Measurements from ENCODE around the gene MKX. TPM values are rescaled to one million over a fixed set of nuclear protein-coding genes. Genes with fewer than 3 reads are reported as not detected.
A peak's percentile ranks its signal among the peaks of the same experiment; 100 is the strongest.

Gene MKX
- total and polyA plus RNA-seq, 2 experiments from 2014 or later, result 36.2 to 44.1 TPM

- Histone ChIP-seq H3K36me3 (ENCODE audit: low read depth) (peaks cover 22% of the 10 kb centered on the region), H3K79me2 (ENCODE audit: insufficient read depth) (peaks cover 21% of the 10 kb centered on the region), H3K9me3 (ENCODE audit: low read depth) (no peaks in the 10 kb centered on the region), H4K20me1 (ENCODE audit: insufficient read depth) (no peaks in the 10 kb centered on the region), H3F3A (ENCODE audit: insufficient read depth) (peaks cover 32% of the 10 kb centered on the region), H3K27ac (no peak overlapping the region), H3K4me3 (no peak overlapping the region), H3K4me2 (ENCODE audit: unreplicated experiment) (no peak overlapping the region), H3K27me3 (replicated peaks; ENCODE audit: insufficient read depth) (no peaks in the 10 kb centered on the region), H3K9me2 (ENCODE audit: insufficient read depth) (no peaks in the 10 kb centered on the region), H3K4me1 (ENCODE audit: insufficient read depth) (peaks cover 47% of the 10 kb centered on the region), H2AFZ (no peak overlapping the region), H3K9ac (no peak overlapping the region)
- no peak for DNase-seq
- in situ Hi-C loops (cut with MboI), result no loop called here
- TF ChIP-seq EZH2phosphoT487 (IDR thresholded peaks at IDR 0.05; ENCODE audit: insufficient read depth, low read depth), result no peak
- no peak for TF ChIP-seq EZH2 (IDR thresholded peaks at IDR 0.05; ENCODE audit: insufficient read depth, poor library complexity, severe bottlenecking)
- 81 to 87% methylated on average over 3 of the region's 3 CpGs for WGBS, 2 experiments (ENCODE audit: low coverage in 1 of 2, low lambda C conversion rate in 2 of 2, missing lambda C conversion rate in 2 of 2)
Observed at GRCh38 chr10:27717224-27717623, 28.4 kb downstream of the MKX start.

- 65 to 68% methylated on average over 5 of the region's 5 CpGs for WGBS, 2 experiments (ENCODE audit: low coverage in 1 of 2, low lambda C conversion rate in 2 of 2, missing lambda C conversion rate in 2 of 2)
- Histone ChIP-seq H3K4me3 (no peak overlapping the region), H3K9ac (no peak overlapping the region), H3K9me3 (ENCODE audit: low read depth) (no peaks in the 10 kb centered on the region), H3K36me3 (ENCODE audit: low read depth) (peaks cover 21% of the 10 kb centered on the region), H3K4me1 (ENCODE audit: insufficient read depth) (peaks cover 44% of the 10 kb centered on the region), H4K20me1 (ENCODE audit: insufficient read depth) (no peaks in the 10 kb centered on the region), H3K27me3 (replicated peaks; ENCODE audit: insufficient read depth) (no peaks in the 10 kb centered on the region), H3K27ac (no peak overlapping the region), H3F3A (ENCODE audit: insufficient read depth) (peaks cover 27% of the 10 kb centered on the region), H3K4me2 (ENCODE audit: unreplicated experiment) (peak overlapping the region; percentile 2), H2AFZ (no peak overlapping the region), H3K79me2 (ENCODE audit: insufficient read depth) (peaks cover 19% of the 10 kb centered on the region), H3K9me2 (ENCODE audit: insufficient read depth) (no peaks in the 10 kb centered on the region)
- in situ Hi-C loops (cut with MboI), result no loop called here
- no peak for DNase-seq
- TF ChIP-seq EZH2phosphoT487 (IDR thresholded peaks at IDR 0.05; ENCODE audit: insufficient read depth, low read depth) (no peak), EZH2 (IDR thresholded peaks at IDR 0.05; ENCODE audit: insufficient read depth, poor library complexity, severe bottlenecking) (no peak)
Observed at GRCh38 chr10:27716521-27716920, 29.1 kb downstream of the MKX start.

- Histone ChIP-seq H2AFZ (no peak overlapping the region), H3K9me2 (ENCODE audit: insufficient read depth) (no peaks in the 10 kb centered on the region), H4K20me1 (ENCODE audit: insufficient read depth) (no peaks in the 10 kb centered on the region), H3K27me3 (replicated peaks; ENCODE audit: insufficient read depth) (no peaks in the 10 kb centered on the region), H3K4me1 (ENCODE audit: insufficient read depth) (peaks cover 45% of the 10 kb centered on the region), H3K36me3 (ENCODE audit: low read depth) (peaks cover 13% of the 10 kb centered on the region; the same call in 1 of the 2 replicates), H3K79me2 (ENCODE audit: insufficient read depth) (peaks cover 12% of the 10 kb centered on the region; the same call in 1 of the 2 replicates), H3K4me3 (no peak overlapping the region), H3F3A (ENCODE audit: insufficient read depth) (peaks cover 22% of the 10 kb centered on the region), H3K9me3 (ENCODE audit: low read depth) (no peaks in the 10 kb centered on the region), H3K9ac (no peak overlapping the region), H3K27ac (peak overlapping the region; percentile 67; the same call in 1 of the 2 replicates), H3K4me2 (ENCODE audit: unreplicated experiment) (peak overlapping the region; percentile 94)
- 93 to 94% methylated on average over 3 of the region's 3 CpGs for WGBS, 2 experiments (ENCODE audit: low coverage in 1 of 2, low lambda C conversion rate in 2 of 2, missing lambda C conversion rate in 2 of 2)
- no peak for TF ChIP-seq EZH2 (IDR thresholded peaks at IDR 0.05; ENCODE audit: insufficient read depth, poor library complexity, severe bottlenecking)
- TF ChIP-seq EZH2phosphoT487 (IDR thresholded peaks at IDR 0.05; ENCODE audit: insufficient read depth, low read depth), result no peak
- DNase-seq, result no peak
- in situ Hi-C loops (cut with MboI), result no loop called here
Observed at GRCh38 chr10:27715505-27715904, 30.1 kb downstream of the MKX start.

GRCh38 chr10:27714349-27714748, 31.3 kb downstream of the MKX start:
- H2AFZ ChIP-seq, result peak overlapping the region; percentile 49
- peaks cover 42% of the 10 kb centered on the region for H3K4me1 ChIP-seq (ENCODE audit: insufficient read depth)
- peaks cover 22% of the 10 kb centered on the region for H3F3A ChIP-seq (ENCODE audit: insufficient read depth)
- peak overlapping the region; percentile 67 for H3K27ac ChIP-seq
- H3K9me2 ChIP-seq (ENCODE audit: insufficient read depth), result no peaks in the 10 kb centered on the region
- peak; percentile 52 for DNase-seq
- peak overlapping the region; percentile 94 for H3K4me2 ChIP-seq (ENCODE audit: unreplicated experiment)
- peaks cover 7% of the 10 kb centered on the region; the same call in 1 of the 2 replicates for H3K79me2 ChIP-seq (ENCODE audit: insufficient read depth)
- peaks cover 13% of the 10 kb centered on the region; the same call in 1 of the 2 replicates for H3K36me3 ChIP-seq (ENCODE audit: low read depth)
- 2 to 3% methylated on average over 4 of the region's 4 CpGs for WGBS, 2 experiments (ENCODE audit: low coverage in 1 of 2, low lambda C conversion rate in 2 of 2, missing lambda C conversion rate in 2 of 2)
- no peaks in the 10 kb centered on the region for H3K27me3 ChIP-seq (replicated peaks; ENCODE audit: insufficient read depth)
- TF ChIP-seq EZH2phosphoT487 (IDR thresholded peaks at IDR 0.05; ENCODE audit: insufficient read depth, low read depth) (no peak), EZH2 (IDR thresholded peaks at IDR 0.05; ENCODE audit: insufficient read depth, poor library complexity, severe bottlenecking) (no peak)
- in situ Hi-C loops (cut with MboI), result no loop called here
- H4K20me1 ChIP-seq (ENCODE audit: insufficient read depth), result no peaks in the 10 kb centered on the region
- peak overlapping the region; percentile 66 for H3K9ac ChIP-seq
- H3K4me3 ChIP-seq, result peak overlapping the region; percentile 70
- H3K9me3 ChIP-seq (ENCODE audit: low read depth), result no peaks in the 10 kb centered on the region
